ENCODE results near the gene CRTC1. TPM values are rescaled to one million over a fixed set of nuclear protein-coding genes. Genes with fewer than 3 reads are reported as not detected.

CRTC1 gene
- total RNA-seq, 2 experiments from 2014 or later, result 5.3 to 9.7 TPM

- ChIA-PET POLR2A (no interaction called here), CTCF (interaction anchor here (0.7 to 1.0 kb wide), 2 partner anchors 248 to 281 kb away, joined by 3 read pairs; no protein-coding TSS in a partner anchor)
- no peak for ATAC-seq
- no peak overlapping the region for H3K27ac Mint-ChIP-seq
- H3K4me1 Mint-ChIP-seq, result no peaks in the 10 kb centered on the region
- peaks cover 8% of the 10 kb centered on the region for H3K36me3 Mint-ChIP-seq (ENCODE audit: low read depth)
- H3K27me3 Mint-ChIP-seq, result no peaks in the 10 kb centered on the region
- H3K4me3 Mint-ChIP-seq, result no peak overlapping the region
- DNase-seq, result no peak
- H3K9me3 Mint-ChIP-seq (ENCODE audit: low read depth), result no peaks in the 10 kb centered on the region
- intact Hi-C loops (cut with DNase I, micrococcal nuclease), result no loop called here
Measured at GRCh38 chr19:18749362-18750231, 66.1 kb downstream of the CRTC1 start.

- H3K27me3 Mint-ChIP-seq, result no peaks in the 10 kb centered on the region
- no peaks in the 10 kb centered on the region for H3K4me1 Mint-ChIP-seq
- H3K27ac Mint-ChIP-seq, result no peak overlapping the region
- intact Hi-C loops (cut with DNase I, micrococcal nuclease), result no loop called here
- DNase-seq, result no peak
- H3K36me3 Mint-ChIP-seq (ENCODE audit: low read depth), result peaks cover 8% of the 10 kb centered on the region
- H3K9me3 Mint-ChIP-seq (ENCODE audit: low read depth), result no peaks in the 10 kb centered on the region
- POLR2A ChIA-PET, result interaction anchor here (0.6 kb wide), 1 partner anchor 1478 kb away, joined by 3 read pairs; no protein-coding TSS in a partner anchor
- H3K4me3 Mint-ChIP-seq, result no peak overlapping the region
- ATAC-seq, result no peak
- CTCF ChIA-PET, result interaction anchor here (0.6 kb wide), 1 partner anchor 18 kb away, joined by 3 read pairs; no protein-coding TSS in a partner anchor
Measured at GRCh38 chr19:18750295-18750970, 67.0 kb downstream of the CRTC1 start.

GRCh38 chr19:18751571-18751970 is 68.1 kb downstream of the CRTC1 start:
- no peak for ATAC-seq
- H3K36me3 Mint-ChIP-seq (ENCODE audit: low read depth), result peaks cover 8% of the 10 kb centered on the region
- intact Hi-C loops (cut with DNase I, micrococcal nuclease), result no loop called here
- ChIA-PET CTCF (no interaction called here), POLR2A (no interaction called here)
- no peak for DNase-seq
- H3K4me1 Mint-ChIP-seq, result no peaks in the 10 kb centered on the region
- no peak overlapping the region for H3K27ac Mint-ChIP-seq
- no peak overlapping the region for H3K4me3 Mint-ChIP-seq
- H3K27me3 Mint-ChIP-seq, result no peaks in the 10 kb centered on the region
- H3K9me3 Mint-ChIP-seq (ENCODE audit: low read depth), result no peaks in the 10 kb centered on the region

- H3K27ac Mint-ChIP-seq, result no peak overlapping the region
- DNase-seq, result no peak
Measured at GRCh38 chr19:18754501-18754900, 71.0 kb downstream of the CRTC1 start.

GRCh38 chr19:18756896-18757295 is 73.4 kb downstream of the CRTC1 start:
- ChIA-PET CTCF (no interaction called here), POLR2A (no interaction called here)
- no peak overlapping the region for H3K27ac Mint-ChIP-seq
- H3K36me3 Mint-ChIP-seq (ENCODE audit: low read depth), result peaks cover 6% of the 10 kb centered on the region
- no peaks in the 10 kb centered on the region for H3K9me3 Mint-ChIP-seq (ENCODE audit: low read depth)
- intact Hi-C loops (cut with DNase I, micrococcal nuclease), result no loop called here
- no peaks in the 10 kb centered on the region for H3K27me3 Mint-ChIP-seq
- ATAC-seq (no peak), DNase-seq (no peak)
- no peak overlapping the region for H3K4me3 Mint-ChIP-seq
- no peaks in the 10 kb centered on the region for H3K4me1 Mint-ChIP-seq

More at GRCh38 chr19:18754501-18754900, 71.0 kb downstream of the CRTC1 start:
- CTCF ChIA-PET, result no interaction called here
- Mint-ChIP-seq H3K27me3 (no peaks in the 10 kb centered on the region), H3K4me1 (no peaks in the 10 kb centered on the region), H3K36me3 (ENCODE audit: low read depth) (peaks cover 8% of the 10 kb centered on the region), H3K4me3 (no peak overlapping the region), H3K9me3 (ENCODE audit: low read depth) (no peaks in the 10 kb centered on the region)
- POLR2A ChIA-PET, result no interaction called here
- no peak for ATAC-seq
- intact Hi-C loops (cut with DNase I, micrococcal nuclease), result no loop called here

GRCh38 chr19:18759304-18759994 is 76.0 kb downstream of the CRTC1 start:
- ATAC-seq, result no peak
- intact Hi-C loops (cut with DNase I, micrococcal nuclease), result no loop called here
- Mint-ChIP-seq H3K4me1 (no peaks in the 10 kb centered on the region), H3K36me3 (ENCODE audit: low read depth) (peaks cover 2% of the 10 kb centered on the region), H3K27me3 (no peaks in the 10 kb centered on the region), H3K27ac (no peak overlapping the region), H3K4me3 (no peak overlapping the region), H3K9me3 (ENCODE audit: low read depth) (no peaks in the 10 kb centered on the region)
- DNase-seq, result no peak
- ChIA-PET POLR2A (no interaction called here), CTCF (no interaction called here)

- no peaks in the 10 kb centered on the region for H3K9me3 Mint-ChIP-seq (ENCODE audit: low read depth)
- H3K4me3 Mint-ChIP-seq, result no peak overlapping the region
- no peak for DNase-seq
Measured at GRCh38 chr19:18759995-18760426, 76.5 kb downstream of the CRTC1 start.

GRCh38 chr19:18760440-18761383 is 77.2 kb downstream of the CRTC1 start:
- intact Hi-C loops (cut with DNase I, micrococcal nuclease), result no loop called here
- Mint-ChIP-seq H3K36me3 (ENCODE audit: low read depth) (no peaks in the 10 kb centered on the region), H3K27me3 (no peaks in the 10 kb centered on the region), H3K9me3 (ENCODE audit: low read depth) (no peaks in the 10 kb centered on the region), H3K27ac (no peak overlapping the region), H3K4me3 (no peak overlapping the region), H3K4me1 (no peaks in the 10 kb centered on the region)
- ATAC-seq (no peak), DNase-seq (no peak)
- POLR2A ChIA-PET, result no interaction called here
- CTCF ChIA-PET, result no interaction called here

More at GRCh38 chr19:18759995-18760426, 76.5 kb downstream of the CRTC1 start:
- intact Hi-C loops (cut with DNase I, micrococcal nuclease), result no loop called here
- no peaks in the 10 kb centered on the region for H3K4me1 Mint-ChIP-seq
- CTCF ChIA-PET, result no interaction called here
- POLR2A ChIA-PET, result no interaction called here
- H3K27ac Mint-ChIP-seq, result no peak overlapping the region
- H3K36me3 Mint-ChIP-seq (ENCODE audit: low read depth), result no peaks in the 10 kb centered on the region
- ATAC-seq, result no peak
- H3K27me3 Mint-ChIP-seq, result no peaks in the 10 kb centered on the region

- Mint-ChIP-seq H3K4me1 (no peaks in the 10 kb centered on the region), H3K9me3 (ENCODE audit: low read depth) (no peaks in the 10 kb centered on the region), H3K27ac (no peak overlapping the region), H3K36me3 (ENCODE audit: low read depth) (no peaks in the 10 kb centered on the region), H3K27me3 (no peaks in the 10 kb centered on the region), H3K4me3 (no peak overlapping the region)
- POLR2A ChIA-PET, result no interaction called here
- ATAC-seq (no peak), DNase-seq (no peak)
- intact Hi-C loops (cut with DNase I, micrococcal nuclease), result no loop called here
- CTCF ChIA-PET, result interaction anchor here (0.7 kb wide), 1 partner anchor 174 kb away, joined by 3 read pairs; no protein-coding TSS in a partner anchor
Measured at GRCh38 chr19:18761531-18762110, 78.1 kb downstream of the CRTC1 start.

- H3K27ac Mint-ChIP-seq, result no peak overlapping the region
- DNase-seq (no peak), ATAC-seq (no peak)
- intact Hi-C loops (cut with DNase I, micrococcal nuclease), result no loop called here
- ChIA-PET POLR2A (no interaction called here), CTCF (interaction anchor here (0.7 kb wide), 1 partner anchor 174 kb away, joined by 3 read pairs; no protein-coding TSS in a partner anchor)
- peaks cover under 1% of the 10 kb centered on the region for H3K36me3 Mint-ChIP-seq (ENCODE audit: low read depth)
- no peaks in the 10 kb centered on the region for H3K4me1 Mint-ChIP-seq
- H3K27me3 Mint-ChIP-seq, result no peaks in the 10 kb centered on the region
- H3K9me3 Mint-ChIP-seq (ENCODE audit: low read depth), result no peaks in the 10 kb centered on the region
- no peak overlapping the region for H3K4me3 Mint-ChIP-seq
Measured at GRCh38 chr19:18762125-18763023, 78.9 kb downstream of the CRTC1 start.
